ENCODE results near the gene KXD1.

KXD1 gene

GRCh38 chr19:18607226-18608101 is 49.8 kb downstream of the KXD1 start:
- TF ChIP-seq, protein P1, sequence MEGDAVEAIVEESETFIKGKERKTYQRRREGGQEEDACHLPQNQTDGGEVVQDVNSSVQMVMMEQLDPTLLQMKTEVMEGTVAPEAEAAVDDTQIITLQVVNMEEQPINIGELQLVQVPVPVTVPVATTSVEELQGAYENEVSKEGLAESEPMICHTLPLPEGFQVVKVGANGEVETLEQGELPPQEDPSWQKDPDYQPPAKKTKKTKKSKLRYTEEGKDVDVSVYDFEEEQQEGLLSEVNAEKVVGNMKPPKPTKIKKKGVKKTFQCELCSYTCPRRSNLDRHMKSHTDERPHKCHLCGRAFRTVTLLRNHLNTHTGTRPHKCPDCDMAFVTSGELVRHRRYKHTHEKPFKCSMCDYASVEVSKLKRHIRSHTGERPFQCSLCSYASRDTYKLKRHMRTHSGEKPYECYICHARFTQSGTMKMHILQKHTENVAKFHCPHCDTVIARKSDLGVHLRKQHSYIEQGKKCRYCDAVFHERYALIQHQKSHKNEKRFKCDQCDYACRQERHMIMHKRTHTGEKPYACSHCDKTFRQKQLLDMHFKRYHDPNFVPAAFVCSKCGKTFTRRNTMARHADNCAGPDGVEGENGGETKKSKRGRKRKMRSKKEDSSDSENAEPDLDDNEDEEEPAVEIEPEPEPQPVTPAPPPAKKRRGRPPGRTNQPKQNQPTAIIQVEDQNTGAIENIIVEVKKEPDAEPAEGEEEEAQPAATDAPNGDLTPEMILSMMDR (IDR thresholded peaks at IDR 0.05; ENCODE audit: insufficient read depth, low read depth, low read length, missing control alignments), result no peak
- DNase-seq (ENCODE audit: low read depth), result no peak
- no peak overlapping the region for H3K4me3 ChIP-seq (ENCODE audit: low read depth, low read length)

GRCh38 chr19:18608102-18608804 is 50.6 kb downstream of the KXD1 start:
- TF ChIP-seq, protein P1 (IDR thresholded peaks at IDR 0.05; ENCODE audit: insufficient read depth, low read depth, low read length, missing control alignments), result no peak
- H3K4me3 ChIP-seq (ENCODE audit: low read depth, low read length), result no peak overlapping the region
- no peak for DNase-seq (ENCODE audit: low read depth)

- no peak overlapping the region for H3K4me3 ChIP-seq (ENCODE audit: low read depth, low read length)
- DNase-seq (ENCODE audit: low read depth), result no peak
- TF ChIP-seq, protein P1 (IDR thresholded peaks at IDR 0.05; ENCODE audit: insufficient read depth, low read depth, low read length, missing control alignments), result no peak
Observed at GRCh38 chr19:18608805-18609716, 51.4 kb downstream of the KXD1 start.

GRCh38 chr19:18609717-18610051 is 52.0 kb downstream of the KXD1 start:
- no peak overlapping the region for H3K4me3 ChIP-seq (ENCODE audit: low read depth, low read length)
- no peak for DNase-seq (ENCODE audit: low read depth)
- TF ChIP-seq, protein P1 (IDR thresholded peaks at IDR 0.05; ENCODE audit: insufficient read depth, low read depth, low read length, missing control alignments), result no peak

GRCh38 chr19:18610245-18610555 is 52.5 kb downstream of the KXD1 start:
- no peak for DNase-seq (ENCODE audit: low read depth)
- no peak overlapping the region for H3K4me3 ChIP-seq (ENCODE audit: low read depth, low read length)
- TF ChIP-seq, protein P1 (IDR thresholded peaks at IDR 0.05; ENCODE audit: insufficient read depth, low read depth, low read length, missing control alignments), result no peak

GRCh38 chr19:18610556-18611326 is 53.1 kb downstream of the KXD1 start:
- no peak overlapping the region for H3K4me3 ChIP-seq (ENCODE audit: low read depth, low read length)
- no peak for DNase-seq (ENCODE audit: low read depth)
- TF ChIP-seq, protein P1 (IDR thresholded peaks at IDR 0.05; ENCODE audit: insufficient read depth, low read depth, low read length, missing control alignments), result no peak

Measured in GM12865 (cell line).